Panc1 (cell line): ENCODE measurements around the gene SPACA7. TPM values are rescaled to one million over a fixed set of nuclear protein-coding genes. Genes with fewer than 3 reads are reported as not detected.

Experiments used
- ATAC-seq: fragments of 200-7000 bp; cut with Tn5 transposase; 2 replicates; pipeline ENCODE4 v1.9.1; 2020; ENCODE audit warnings: mild to moderate bottlenecking, moderate library complexity
- BruUV-seq: library from RNA; stranded (reverse); fragments of 400-500 nt; replicated peaks from 2 replicates; lab custom pipeline; 2021; lab: Mats Ljungman, UMichigan
- CTCF ChIA-PET: fragments of 300-600 bp; sonication (Branson Sonifier 250); formaldehyde crosslinking; loops from one replicate; lab custom pipeline; 2022; ENCODE audit warnings: antibody characterized with exemption; lab: Charles Lee
- POLR2A ChIA-PET: fragments of 300-600 bp; sonication (Branson Sonifier 250); formaldehyde crosslinking; loops from one replicate; lab custom pipeline; 2022; ENCODE audit warnings: antibody characterized with exemption; lab: Charles Lee
- DNase-seq: peaks from one replicate; pipeline ENCODE4 v3.0.0-alpha.2; 2010; ENCODE audit warnings: low read depth, low spot score
- H3K27ac ChIP-seq: 2 replicates; pipeline ENCODE4 v1.5.1; 2011; ENCODE audit warnings: mild to moderate bottlenecking, low read length, inconsistent platforms
- H3K27me3 ChIP-seq: fragments of 200-500 bp; sonication (Bioruptor generic); 2 replicates; pipeline ENCODE4 v1.6.0; 2014; ENCODE audit warnings: low read length, inconsistent platforms; ENCODE audit not compliant: control insufficient read depth, insufficient read depth
- H3K36me3 ChIP-seq: fragments of 200-500 bp; sonication (Bioruptor generic); 2 replicates; pipeline ENCODE4 v1.5.1; 2014; ENCODE audit warnings: inconsistent platforms, mild to moderate bottlenecking, low read length, moderate library complexity; ENCODE audit not compliant: control insufficient read depth, insufficient read depth
- H3K4me1 ChIP-seq: 2 replicates; pipeline ENCODE4 v1.5.1; 2011; ENCODE audit warnings: inconsistent platforms, mild to moderate bottlenecking, low read length, moderate library complexity; ENCODE audit not compliant: control insufficient read depth, insufficient read depth
- H3K4me3 ChIP-seq, 2 experiments: 2 replicates each; pipeline ENCODE4 v1.5.1; 2011 to 2012; ENCODE audit warnings: low read depth in 2 of 2, low read length in 2 of 2, mild to moderate bottlenecking in 2 of 2, inconsistent platforms in 1 of 2, moderate library complexity in 1 of 2
- H3K9me3 ChIP-seq: fragments of 200-500 bp; sonication (Bioruptor generic); 2 replicates; pipeline ENCODE4 v1.5.1; 2014; ENCODE audit warnings: low read depth, mild to moderate bottlenecking, inconsistent platforms, low read length, moderate library complexity; ENCODE audit not compliant: control insufficient read depth, insufficient read depth
- CTCF ChIP-seq: fragments of 450-650 bp; IDR thresholded peaks from 2 replicates; pipeline ENCODE4 v1.5.1; 2017; ENCODE audit warnings: mild to moderate bottlenecking
- POLR2AphosphoS5 ChIP-seq: IDR thresholded peaks from 2 replicates; pipeline ENCODE4 v1.6.1; 2012; ENCODE audit warnings: mild to moderate bottlenecking, low read depth, low read length, moderate library complexity
- SIN3A ChIP-seq: IDR thresholded peaks from 2 replicates; pipeline ENCODE4 v1.6.1; 2012; ENCODE audit warnings: low read depth, mild to moderate bottlenecking, low read length, moderate library complexity, borderline replicate concordance; ENCODE audit not compliant: insufficient read depth
- TCF7L2 ChIP-seq: IDR thresholded peaks from 2 replicates; pipeline ENCODE4 v1.6.1; 2011; ENCODE audit warnings: mild to moderate bottlenecking, low read depth, low read length, inconsistent platforms
- in situ Hi-C: cut with HindIII; loops from 2 replicates; pipeline ENCODE4 v1.10.0; 2016; ENCODE audit warnings: low sequenced_read_pairs, low pct_unique_long_range_greater_than_20kb
- intact Hi-C: fragments of 100-400 bp; cut with micrococcal nuclease; formaldehyde crosslinking; loops from one replicate; pipeline ENCODE4 v1.10.0; 2022; ENCODE audit not compliant: unreplicated experiment
- total RNA-seq: library from RNA; stranded (reverse); gene quantifications from one replicate; pipeline ENCODE4 v1.2.1, GENCODE V29; 2021; ENCODE audit not compliant: unreplicated experiment
- TF ChIP-seq, protein P1 (sequence below), 2 experiments: IDR thresholded peaks; 2 replicates each; pipeline ENCODE4 v1.6.1; 2011 to 2012; ENCODE audit warnings: low read depth in 2 of 2, control low read depth in 1 of 2, low read length in 1 of 2, mild to moderate bottlenecking in 1 of 2, moderate library complexity in 1 of 2; ENCODE audit not compliant: insufficient read depth in 1 of 2

The SPACA7 gene
- total RNA-seq, 1 experiment from 2014 or later: not detected

GRCh38 chr13:112456138-112457056 lies 80.2 kb downstream of the SPACA7 start:
- H3K4me3 ChIP-seq: no peak overlapping the region
- TF ChIP-seq POLR2AphosphoS5 (no peak), SIN3A (no peak), CTCF (no peak), TCF7L2 (no peak)
- TF ChIP-seq, protein P1, sequence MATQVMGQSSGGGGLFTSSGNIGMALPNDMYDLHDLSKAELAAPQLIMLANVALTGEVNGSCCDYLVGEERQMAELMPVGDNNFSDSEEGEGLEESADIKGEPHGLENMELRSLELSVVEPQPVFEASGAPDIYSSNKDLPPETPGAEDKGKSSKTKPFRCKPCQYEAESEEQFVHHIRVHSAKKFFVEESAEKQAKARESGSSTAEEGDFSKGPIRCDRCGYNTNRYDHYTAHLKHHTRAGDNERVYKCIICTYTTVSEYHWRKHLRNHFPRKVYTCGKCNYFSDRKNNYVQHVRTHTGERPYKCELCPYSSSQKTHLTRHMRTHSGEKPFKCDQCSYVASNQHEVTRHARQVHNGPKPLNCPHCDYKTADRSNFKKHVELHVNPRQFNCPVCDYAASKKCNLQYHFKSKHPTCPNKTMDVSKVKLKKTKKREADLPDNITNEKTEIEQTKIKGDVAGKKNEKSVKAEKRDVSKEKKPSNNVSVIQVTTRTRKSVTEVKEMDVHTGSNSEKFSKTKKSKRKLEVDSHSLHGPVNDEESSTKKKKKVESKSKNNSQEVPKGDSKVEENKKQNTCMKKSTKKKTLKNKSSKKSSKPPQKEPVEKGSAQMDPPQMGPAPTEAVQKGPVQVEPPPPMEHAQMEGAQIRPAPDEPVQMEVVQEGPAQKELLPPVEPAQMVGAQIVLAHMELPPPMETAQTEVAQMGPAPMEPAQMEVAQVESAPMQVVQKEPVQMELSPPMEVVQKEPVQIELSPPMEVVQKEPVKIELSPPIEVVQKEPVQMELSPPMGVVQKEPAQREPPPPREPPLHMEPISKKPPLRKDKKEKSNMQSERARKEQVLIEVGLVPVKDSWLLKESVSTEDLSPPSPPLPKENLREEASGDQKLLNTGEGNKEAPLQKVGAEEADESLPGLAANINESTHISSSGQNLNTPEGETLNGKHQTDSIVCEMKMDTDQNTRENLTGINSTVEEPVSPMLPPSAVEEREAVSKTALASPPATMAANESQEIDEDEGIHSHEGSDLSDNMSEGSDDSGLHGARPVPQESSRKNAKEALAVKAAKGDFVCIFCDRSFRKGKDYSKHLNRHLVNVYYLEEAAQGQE (IDR thresholded peaks at IDR 0.05; ENCODE audit: insufficient read depth in 1 of 2, low read depth in 2 of 2, low read length in 1 of 2): no peak
- H3K27me3 ChIP-seq: no peaks in the 10 kb centered on the region; the same call in 1 of the 2 replicates
- H3K4me1 ChIP-seq: no peaks in the 10 kb centered on the region
- intact Hi-C loops (no loop called here), in situ Hi-C loops (no loop called here)
- no peak for ATAC-seq
- no peaks in the 10 kb centered on the region for H3K36me3 ChIP-seq
- no peaks in the 10 kb centered on the region for H3K9me3 ChIP-seq
- POLR2A ChIA-PET: no interaction called here
- DNase-seq: no peak
- no peak overlapping the region for H3K27ac ChIP-seq
- BruUV-seq: no TSS peak
- CTCF ChIA-PET: no interaction called here

- BruUV-seq: no TSS peak
- in situ Hi-C loops: no loop called here
- TF ChIP-seq CTCF: no peak
- TF ChIP-seq TCF7L2: no peak
- TF ChIP-seq, protein P1 (IDR thresholded peaks at IDR 0.05; ENCODE audit: insufficient read depth in 1 of 2, low read depth in 2 of 2, low read length in 1 of 2): no peak
- TF ChIP-seq SIN3A: no peak
- no peak for TF ChIP-seq POLR2AphosphoS5
- CTCF ChIA-PET: no interaction called here
- no peaks in the 10 kb centered on the region; the same call in 1 of the 2 replicates for H3K27me3 ChIP-seq
- no peak for DNase-seq
- H3K27ac ChIP-seq: no peak overlapping the region
- no peaks in the 10 kb centered on the region for H3K9me3 ChIP-seq
- intact Hi-C loops: no loop called here
- no peak for ATAC-seq
- POLR2A ChIA-PET: no interaction called here
- H3K4me1 ChIP-seq: no peaks in the 10 kb centered on the region
- no peak overlapping the region for H3K4me3 ChIP-seq
- H3K36me3 ChIP-seq: no peaks in the 10 kb centered on the region
Observed at GRCh38 chr13:112457081-112457480, 80.9 kb downstream of the SPACA7 start.
